DOHH2 (cell line): ENCODE data around the gene TSTD1.

Experiments
- H3F3A ChIP-seq: fragments of 200-600 bp; sonication (generic), shearing (Covaris generic); 2 replicates; pipeline ENCODE4 v1.6.0; 2016; ENCODE audit warnings: antibody characterized with exemption, mild to moderate bottlenecking; ENCODE audit not compliant: control insufficient read depth, insufficient read depth
- H3K27ac ChIP-seq: fragments of 200-600 bp; sonication (generic); 2 replicates; pipeline ENCODE4 v1.5.1; 2014; ENCODE audit warnings: low read depth, mild to moderate bottlenecking, low read length, moderate library complexity
- H3K27me3 ChIP-seq: fragments of 200-600 bp; sonication (generic); 2 replicates; pipeline ENCODE4 v1.6.1; 2014; ENCODE audit warnings: mild to moderate bottlenecking, low read length, mixed read lengths; ENCODE audit not compliant: control insufficient read depth
- H3K36me3 ChIP-seq: fragments of 200-600 bp; sonication (generic); 2 replicates; pipeline ENCODE4 v1.6.1; 2014; ENCODE audit warnings: mild to moderate bottlenecking, low read length, moderate library complexity, mixed read lengths; ENCODE audit not compliant: control insufficient read depth
- H3K4me1 ChIP-seq: fragments of 200-600 bp; sonication (generic); 2 replicates; pipeline ENCODE4 v1.6.1; 2014; ENCODE audit warnings: mild to moderate bottlenecking, low read length, mixed read lengths; ENCODE audit not compliant: control insufficient read depth
- H3K4me2 ChIP-seq: fragments of 200-600 bp; sonication (generic); 2 replicates; pipeline ENCODE4 v1.6.0; 2014; ENCODE audit warnings: mild to moderate bottlenecking, low read length, moderate library complexity
- H3K4me3 ChIP-seq: fragments of 200-600 bp; sonication (generic); 2 replicates; pipeline ENCODE4 v1.5.1; 2014; ENCODE audit warnings: mild to moderate bottlenecking, low read length, mixed read lengths
- H3K79me2 ChIP-seq: fragments of 200-600 bp; sonication (generic); 2 replicates; pipeline ENCODE4 v1.6.1; 2014; ENCODE audit warnings: mild to moderate bottlenecking, low read length, mixed read lengths; ENCODE audit not compliant: control insufficient read depth
- H3K9me2 ChIP-seq: fragments of 200-600 bp; sonication (generic); replicated peaks from 2 replicates; pipeline ENCODE4 v1.6.1; 2014; ENCODE audit warnings: mild to moderate bottlenecking, low read length, mixed read lengths; ENCODE audit not compliant: control insufficient read depth
- H3K9me3 ChIP-seq: fragments of 200-600 bp; sonication (generic); 2 replicates; pipeline ENCODE4 v1.6.1; 2014; ENCODE audit warnings: antibody characterized with exemption, low read length, mixed read lengths; ENCODE audit not compliant: control insufficient read depth, insufficient read depth
- H4K20me1 ChIP-seq: fragments of 200-600 bp; sonication (generic); 2 replicates; pipeline ENCODE4 v1.6.0; 2014; ENCODE audit warnings: low read depth, mild to moderate bottlenecking, antibody characterized with exemption, low read length, moderate library complexity; ENCODE audit not compliant: control insufficient read depth, insufficient read depth
- EZH2phosphoT487 ChIP-seq: fragments of 200-600 bp; sonication (generic); IDR thresholded peaks from 2 replicates; pipeline ENCODE4 v1.6.1; 2017; ENCODE audit warnings: borderline replicate concordance, mild to moderate bottlenecking, antibody characterized with exemption, low read length, moderate library complexity, mixed read lengths
- TF ChIP-seq, protein P1 (sequence below): fragments of 200-600 bp; sonication (generic); IDR thresholded peaks from one replicate; pipeline ENCODE4 v1.5.1; 2014; ENCODE audit warnings: antibody characterized with exemption, mild to moderate bottlenecking, low read depth, low read length; ENCODE audit not compliant: poor library complexity, severe bottlenecking

The TSTD1 gene

DNA sequence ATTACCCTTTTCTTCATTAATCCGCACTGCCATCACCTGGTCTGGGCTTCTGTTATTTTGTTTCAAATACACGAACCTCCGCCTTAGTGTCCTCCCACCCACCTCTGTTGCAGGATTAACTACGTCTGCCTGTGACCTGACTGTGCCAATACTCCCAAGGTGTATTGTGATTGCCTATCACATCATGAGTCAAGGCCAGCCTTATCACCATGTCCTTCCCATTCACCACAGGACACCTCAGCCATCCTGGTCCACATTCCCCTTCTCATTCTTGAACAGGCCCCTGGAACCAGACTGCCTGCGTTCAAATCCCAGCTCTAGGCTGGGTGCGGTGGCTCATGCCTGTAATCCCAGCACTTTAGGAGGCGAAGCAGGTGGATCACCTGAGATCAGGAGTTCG lies 32.2 kb downstream of the TSTD1 start:
- Histone ChIP-seq H3K27ac (no peak overlapping the region), H4K20me1 (no peaks in the 10 kb centered on the region), H3K27me3 (no peaks in the 10 kb centered on the region), H3K36me3 (no peaks in the 10 kb centered on the region), H3K9me3 (no peaks in the 10 kb centered on the region), H3K4me2 (no peak overlapping the region), H3K4me3 (no peak overlapping the region), H3F3A (0 out of 2 replicates have a peak, but pooled peaks cover 3% of the 10 kb centered on the region), H3K4me1 (no peaks in the 10 kb centered on the region), H3K9me2 (no peaks in the 10 kb centered on the region), H3K79me2 (0 out of 2 replicates have a peak, but pooled peaks cover 2% of the 10 kb centered on the region)
- TF ChIP-seq, protein P1, sequence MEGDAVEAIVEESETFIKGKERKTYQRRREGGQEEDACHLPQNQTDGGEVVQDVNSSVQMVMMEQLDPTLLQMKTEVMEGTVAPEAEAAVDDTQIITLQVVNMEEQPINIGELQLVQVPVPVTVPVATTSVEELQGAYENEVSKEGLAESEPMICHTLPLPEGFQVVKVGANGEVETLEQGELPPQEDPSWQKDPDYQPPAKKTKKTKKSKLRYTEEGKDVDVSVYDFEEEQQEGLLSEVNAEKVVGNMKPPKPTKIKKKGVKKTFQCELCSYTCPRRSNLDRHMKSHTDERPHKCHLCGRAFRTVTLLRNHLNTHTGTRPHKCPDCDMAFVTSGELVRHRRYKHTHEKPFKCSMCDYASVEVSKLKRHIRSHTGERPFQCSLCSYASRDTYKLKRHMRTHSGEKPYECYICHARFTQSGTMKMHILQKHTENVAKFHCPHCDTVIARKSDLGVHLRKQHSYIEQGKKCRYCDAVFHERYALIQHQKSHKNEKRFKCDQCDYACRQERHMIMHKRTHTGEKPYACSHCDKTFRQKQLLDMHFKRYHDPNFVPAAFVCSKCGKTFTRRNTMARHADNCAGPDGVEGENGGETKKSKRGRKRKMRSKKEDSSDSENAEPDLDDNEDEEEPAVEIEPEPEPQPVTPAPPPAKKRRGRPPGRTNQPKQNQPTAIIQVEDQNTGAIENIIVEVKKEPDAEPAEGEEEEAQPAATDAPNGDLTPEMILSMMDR, result no peak
- TF ChIP-seq EZH2phosphoT487, result no peak

- peaks cover 5% of the 10 kb centered on the region; the same call in 1 of the 2 replicates for H3K36me3 ChIP-seq
- H3K27ac ChIP-seq, result no peak overlapping the region
- H3K9me3 ChIP-seq, result no peaks in the 10 kb centered on the region
- no peaks in the 10 kb centered on the region; the same call in 1 of the 2 replicates for H4K20me1 ChIP-seq
- no peak overlapping the region for H3K4me2 ChIP-seq
- no peak overlapping the region for H3K4me3 ChIP-seq
- TF ChIP-seq EZH2phosphoT487, result no peak
- TF ChIP-seq, protein P1, result no peak
- no peaks in the 10 kb centered on the region for H3K79me2 ChIP-seq
- no peaks in the 10 kb centered on the region for H3K4me1 ChIP-seq
- no peaks in the 10 kb centered on the region for H3K9me2 ChIP-seq
- H3F3A ChIP-seq, result no peaks in the 10 kb centered on the region
- no peaks in the 10 kb centered on the region for H3K27me3 ChIP-seq
These were observed 37.2 kb downstream of the TSTD1 start for GRCh38 chr1:161001525-161001924.

GRCh38 chr1:161000736-161001480 lies 37.9 kb downstream of the TSTD1 start:
- no peak for TF ChIP-seq EZH2phosphoT487
- TF ChIP-seq, protein P1, result no peak

More at GRCh38 chr1:161000736-161001480, 37.9 kb downstream of the TSTD1 start:
- H3K79me2 ChIP-seq, result no peaks in the 10 kb centered on the region
- no peak overlapping the region for H3K4me3 ChIP-seq
- no peaks in the 10 kb centered on the region for H3K4me1 ChIP-seq
- H3F3A ChIP-seq, result no peaks in the 10 kb centered on the region
- no peak overlapping the region for H3K4me2 ChIP-seq
- H3K36me3 ChIP-seq, result peaks cover 5% of the 10 kb centered on the region; the same call in 1 of the 2 replicates
- no peaks in the 10 kb centered on the region; the same call in 1 of the 2 replicates for H4K20me1 ChIP-seq
- H3K9me3 ChIP-seq, result no peaks in the 10 kb centered on the region
- H3K27ac ChIP-seq, result no peak overlapping the region
- H3K27me3 ChIP-seq, result no peaks in the 10 kb centered on the region
- H3K9me2 ChIP-seq, result no peaks in the 10 kb centered on the region
